ENCODE measurements around the gene SLC2A9. TPM values are rescaled to one million over a fixed set of nuclear protein-coding genes. Genes with fewer than 3 reads are reported as not detected.

SLC2A9 gene
- total and polyA plus RNA-seq, 9 donors: 1.2 to 10.1 (median 4.8) TPM

- peaks cover 4% of the 10 kb centered on the region for H3K4me1 ChIP-seq (ENCODE audit: insufficient read depth)
- intact Hi-C loops (cut with DNase I): loop anchor here in 1 of 4 donors (10.0 kb wide), 1 partner anchor 537 kb away; no protein-coding TSS in a partner anchor
- DNase-seq: peak in 3 of 5 donors; percentile 19 to 30 (median 21)
- no peaks in the 10 kb centered on the region for H3K27me3 ChIP-seq
- peak overlapping the region in 1 of 2 donors; percentile 21 for H3K27ac ChIP-seq
- H3K36me3 ChIP-seq: no peaks in the 10 kb centered on the region
- TF ChIP-seq CTCF (IDR thresholded peaks at IDR 0.05) (no peak), EP300 (IDR thresholded peaks at IDR 0.05) (no peak), POLR2A (IDR thresholded peaks at IDR 0.05) (no peak)
- H3K4me3 ChIP-seq: no peak overlapping the region
- H3K9me3 ChIP-seq: no peaks in the 10 kb centered on the region
- 38 to 40% (median 39%) methylated on average over 7 of the region's 7 CpGs for WGBS, 3 donors
Measured at GRCh38 chr4:10007793-10008608, 13.3 kb downstream of the SLC2A9 start.

- no peaks in the 10 kb centered on the region for H3K27me3 ChIP-seq
- H3K27ac ChIP-seq: no peak overlapping the region
- intact Hi-C loops (cut with DNase I): loop anchor here in 1 of 4 donors (10.0 kb wide), 1 partner anchor 537 kb away; no protein-coding TSS in a partner anchor
- DNase-seq: no peak
- H3K36me3 ChIP-seq: no peaks in the 10 kb centered on the region
- H3K9me3 ChIP-seq: no peaks in the 10 kb centered on the region
- TF ChIP-seq CTCF (IDR thresholded peaks at IDR 0.05): no peak
- no peak for TF ChIP-seq EP300 (IDR thresholded peaks at IDR 0.05)
- TF ChIP-seq POLR2A (IDR thresholded peaks at IDR 0.05): no peak
- WGBS, 3 donors: 52 to 82% (median 72%) methylated on average over 1 of the region's 1 CpG
- H3K4me3 ChIP-seq: no peak overlapping the region
- H3K4me1 ChIP-seq (ENCODE audit: insufficient read depth): peaks cover 4% of the 10 kb centered on the region
Measured at GRCh38 chr4:10007436-10007740, 13.9 kb downstream of the SLC2A9 start.

GRCh38 chr4:10006601-10007435 is 14.5 kb downstream of the SLC2A9 start:
- Histone ChIP-seq H3K27me3 (no peaks in the 10 kb centered on the region), H3K4me1 (ENCODE audit: insufficient read depth) (peaks cover 4% of the 10 kb centered on the region), H3K9me3 (no peaks in the 10 kb centered on the region), H3K36me3 (no peaks in the 10 kb centered on the region), H3K27ac (no peak overlapping the region), H3K4me3 (no peak overlapping the region)
- TF ChIP-seq POLR2A (IDR thresholded peaks at IDR 0.05): no peak
- no peak for TF ChIP-seq EP300 (IDR thresholded peaks at IDR 0.05)
- no peak for TF ChIP-seq CTCF (IDR thresholded peaks at IDR 0.05)
- intact Hi-C loops (cut with DNase I): loop anchor here in 1 of 4 donors (10.0 kb wide), 1 partner anchor 538 kb away; no protein-coding TSS in a partner anchor
- 81 to 87% (median 86%) methylated on average over 12 of the region's 12 CpGs for WGBS, 3 donors
- peak in 1 of 5 donors; percentile 16 for DNase-seq

GRCh38 chr4:10006231-10006600 is 15.1 kb downstream of the SLC2A9 start:
- Histone ChIP-seq H3K9me3 (no peaks in the 10 kb centered on the region), H3K4me1 (ENCODE audit: insufficient read depth) (peaks cover 4% of the 10 kb centered on the region), H3K4me3 (no peak overlapping the region), H3K36me3 (no peaks in the 10 kb centered on the region), H3K27me3 (no peaks in the 10 kb centered on the region), H3K27ac (no peak overlapping the region)
- intact Hi-C loops (cut with DNase I): loop anchor here in 1 of 4 donors (10.0 kb wide), 1 partner anchor 539 kb away; no protein-coding TSS in a partner anchor
- DNase-seq: peak in 1 of 5 donors; percentile 27
- TF ChIP-seq CTCF (IDR thresholded peaks at IDR 0.05) (no peak), EP300 (IDR thresholded peaks at IDR 0.05) (no peak)
- WGBS, 3 donors: 18 to 33% (median 20%) methylated on average over 6 of the region's 6 CpGs
